Suprapubic skin (tissue), 4 donors: ENCODE data around the gene MYORG. TPM values are rescaled to one million over a fixed set of nuclear protein-coding genes. Genes with fewer than 3 reads are reported as not detected.

Experiments used
- DNase-seq, 2 donors: peaks; one replicate each; pipeline ENCODE4 v3.0.0-alpha.2; 2019; ENCODE audit warnings: low spot score in 2 of 2
- H3K27ac ChIP-seq: fragments of 200-600 bp; sonication (generic); one replicate; pipeline ENCODE4 v1.5.1; 2019
- H3K27me3 ChIP-seq: fragments of 200-600 bp; sonication (generic); one replicate; pipeline ENCODE4 v1.5.1; 2019
- H3K36me3 ChIP-seq: fragments of 200-600 bp; sonication (generic); one replicate; pipeline ENCODE4 v1.5.1; 2019
- H3K4me1 ChIP-seq: fragments of 200-600 bp; sonication (generic); one replicate; pipeline ENCODE4 v1.5.1; 2019
- H3K4me3 ChIP-seq: fragments of 200-600 bp; sonication (generic); one replicate; pipeline ENCODE4 v1.5.1; 2019; ENCODE audit warnings: mild to moderate bottlenecking
- H3K9me3 ChIP-seq: fragments of 200-600 bp; sonication (generic); one replicate; pipeline ENCODE4 v1.5.1; 2019
- EP300 ChIP-seq: sonication (generic); formaldehyde crosslinking; IDR thresholded peaks from one replicate; pipeline ENCODE4 v1.6.1; 2017; ENCODE audit warnings: antibody characterized with exemption
- POLR2A ChIP-seq, 2 donors: fragments of 450-650 bp; IDR thresholded peaks; one replicate each; pipeline ENCODE4 v1.6.1; 2017; ENCODE audit warnings: antibody characterized with exemption in 2 of 2, mild to moderate bottlenecking in 2 of 2, moderate library complexity in 2 of 2
- POLR2AphosphoS5 ChIP-seq, 3 donors: sonication (generic); formaldehyde crosslinking; IDR thresholded peaks; one replicate each; pipeline ENCODE4 v1.6.1; 2017; ENCODE audit warnings: antibody characterized with exemption in 3 of 3
- whole genome bisulfite sequencing: methylation state at CpG from one replicate; pipeline ENCODE4 v1.1.5; 2018; 5-methylcytosine and 5-hydroxymethylcytosine counted together
- total RNA-seq, 4 donors: library from RNA; depleted of rRNA; stranded (reverse); fragments of >200 nt; gene quantifications; one replicate each; pipeline ENCODE4 v1.1.0, GENCODE V29; 2016
- TF ChIP-seq, protein P1 (sequence below), 2 donors: fragments of 200-600 bp in 1 of 2; fragments of 450-650 bp in 1 of 2; sonication (generic) in 1 of 2; IDR thresholded peaks; one replicate each; pipeline ENCODE4 v1.5.1; 2016 to 2019; ENCODE audit warnings: antibody characterized with exemption in 2 of 2, mild to moderate bottlenecking in 1 of 2, moderate library complexity in 1 of 2

The MYORG gene
- total RNA-seq = 1 to 10 TPM; 5.7 to 8.8 (median 7.3) TPM

DNA sequence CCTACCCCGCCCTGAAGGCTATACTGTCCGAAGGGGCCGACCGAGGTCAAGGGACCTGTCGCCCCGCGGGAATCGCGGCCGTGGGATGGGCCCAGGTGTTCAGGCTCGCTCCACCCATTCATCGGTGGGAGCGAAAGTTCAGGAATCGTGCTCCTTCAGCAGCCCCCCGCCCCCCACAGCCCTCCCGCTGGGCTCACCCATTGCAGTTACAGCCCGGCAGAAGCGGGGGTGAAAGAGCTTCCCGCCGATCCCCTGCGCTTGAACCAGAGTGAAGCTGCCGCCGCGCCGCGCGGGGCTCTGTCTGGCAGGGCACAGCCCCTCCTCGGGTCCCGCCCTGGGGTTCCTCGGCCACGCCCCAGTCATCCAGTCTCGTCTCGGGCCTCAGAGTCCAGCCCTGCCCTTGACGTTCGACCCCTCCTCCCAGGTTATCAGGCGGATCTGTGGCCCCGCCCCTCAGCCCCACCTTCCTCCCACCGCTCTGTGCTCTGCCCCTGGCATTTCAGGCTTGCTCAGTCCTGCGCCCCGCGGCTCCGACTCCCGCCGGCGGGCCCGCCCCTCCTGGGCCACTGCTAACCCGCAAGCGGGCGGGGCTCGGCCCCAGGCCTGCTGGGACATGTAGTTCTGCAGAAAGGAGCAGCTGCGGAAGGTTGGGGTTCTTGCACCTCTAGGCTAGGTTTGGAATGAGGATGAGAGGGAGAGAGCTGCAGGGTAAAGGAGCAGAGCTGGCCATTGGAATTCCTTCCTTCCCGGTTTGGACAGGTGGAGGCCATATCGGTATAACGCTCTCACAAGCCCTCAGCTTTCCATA, at the start of gene MYORG:
MYORG (minus strand) TSS at position 303 of the 808 bp plus-strand sequence. CDS start 3,955 bp downstream, outside the sequence.
- no peaks in the 10 kb centered on the region for H3K36me3 ChIP-seq
- H3K27ac ChIP-seq = no peak within 1 kb of the TSS
- TF ChIP-seq POLR2A (IDR thresholded peaks at IDR 0.05) = peak in 1 of 2 donors; percentile 40
- peak in 1 of 3 donors; percentile 35 for TF ChIP-seq POLR2AphosphoS5 (IDR thresholded peaks at IDR 0.05)
- TF ChIP-seq EP300 = no peak
- TF ChIP-seq, protein P1, sequence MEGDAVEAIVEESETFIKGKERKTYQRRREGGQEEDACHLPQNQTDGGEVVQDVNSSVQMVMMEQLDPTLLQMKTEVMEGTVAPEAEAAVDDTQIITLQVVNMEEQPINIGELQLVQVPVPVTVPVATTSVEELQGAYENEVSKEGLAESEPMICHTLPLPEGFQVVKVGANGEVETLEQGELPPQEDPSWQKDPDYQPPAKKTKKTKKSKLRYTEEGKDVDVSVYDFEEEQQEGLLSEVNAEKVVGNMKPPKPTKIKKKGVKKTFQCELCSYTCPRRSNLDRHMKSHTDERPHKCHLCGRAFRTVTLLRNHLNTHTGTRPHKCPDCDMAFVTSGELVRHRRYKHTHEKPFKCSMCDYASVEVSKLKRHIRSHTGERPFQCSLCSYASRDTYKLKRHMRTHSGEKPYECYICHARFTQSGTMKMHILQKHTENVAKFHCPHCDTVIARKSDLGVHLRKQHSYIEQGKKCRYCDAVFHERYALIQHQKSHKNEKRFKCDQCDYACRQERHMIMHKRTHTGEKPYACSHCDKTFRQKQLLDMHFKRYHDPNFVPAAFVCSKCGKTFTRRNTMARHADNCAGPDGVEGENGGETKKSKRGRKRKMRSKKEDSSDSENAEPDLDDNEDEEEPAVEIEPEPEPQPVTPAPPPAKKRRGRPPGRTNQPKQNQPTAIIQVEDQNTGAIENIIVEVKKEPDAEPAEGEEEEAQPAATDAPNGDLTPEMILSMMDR (IDR thresholded peaks at IDR 0.05) = no peak
- peak; percentile 93 to 94 for DNase-seq
- no peaks in the 10 kb centered on the region for H3K9me3 ChIP-seq
- peaks cover 54% of the 10 kb centered on the region for H3K4me1 ChIP-seq
- WGBS = under 1% methylated on average over 33 of the region's 54 CpGs
- peak within 1 kb of the TSS; percentile 61 for H3K4me3 ChIP-seq
- peaks cover 2% of the 10 kb centered on the region for H3K27me3 ChIP-seq

DNA sequence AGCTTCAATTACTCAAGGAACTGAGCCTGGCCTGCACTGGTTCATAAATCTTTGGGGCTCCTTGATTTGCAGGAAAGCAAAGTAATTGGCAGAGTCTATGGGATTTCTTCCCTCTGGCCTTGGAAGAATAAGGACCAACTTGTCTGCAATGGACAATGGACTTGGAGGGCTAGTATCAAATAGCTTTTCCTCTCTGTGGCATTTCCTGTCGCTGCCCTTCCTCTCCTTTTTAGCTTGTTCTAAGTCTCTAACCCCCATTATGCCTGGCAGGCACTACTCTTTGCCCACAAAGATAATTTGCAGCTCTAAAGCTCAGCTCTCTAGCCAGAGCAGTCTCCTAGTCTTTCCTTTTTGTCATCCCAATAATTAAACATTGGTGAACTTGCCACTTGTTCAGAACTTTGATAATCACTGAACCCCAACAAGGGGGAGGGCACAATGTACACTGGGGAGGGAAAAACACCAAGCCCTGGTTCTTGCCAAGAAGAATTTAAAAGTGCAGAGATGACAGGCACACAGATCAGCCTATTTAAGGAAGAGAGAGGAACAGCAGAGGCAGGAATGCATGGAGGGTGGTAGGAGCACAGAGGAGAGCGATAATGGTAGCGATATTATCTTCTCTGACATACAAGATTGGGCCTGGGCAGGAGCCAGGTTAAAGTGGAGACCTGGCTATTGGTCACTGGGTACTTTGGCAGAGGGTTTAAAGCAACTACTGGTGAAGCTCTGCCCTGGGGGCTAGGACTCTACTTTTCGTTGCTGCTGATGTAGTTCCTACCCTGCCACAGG, 43.2 kb upstream of the MYORG start:
- Histone ChIP-seq H3K27ac (no peak overlapping the region), H3K9me3 (no peaks in the 10 kb centered on the region), H3K27me3 (no peaks in the 10 kb centered on the region), H3K4me1 (peaks cover 19% of the 10 kb centered on the region), H3K36me3 (no peaks in the 10 kb centered on the region), H3K4me3 (no peak overlapping the region)
- no peak for DNase-seq
- 66% methylated on average over 4 of the region's 4 CpGs for WGBS
- TF ChIP-seq POLR2AphosphoS5 (IDR thresholded peaks at IDR 0.05) (no peak), POLR2A (IDR thresholded peaks at IDR 0.05) (no peak), EP300 (no peak)
- TF ChIP-seq, protein P1 (IDR thresholded peaks at IDR 0.05) = no peak

DNA sequence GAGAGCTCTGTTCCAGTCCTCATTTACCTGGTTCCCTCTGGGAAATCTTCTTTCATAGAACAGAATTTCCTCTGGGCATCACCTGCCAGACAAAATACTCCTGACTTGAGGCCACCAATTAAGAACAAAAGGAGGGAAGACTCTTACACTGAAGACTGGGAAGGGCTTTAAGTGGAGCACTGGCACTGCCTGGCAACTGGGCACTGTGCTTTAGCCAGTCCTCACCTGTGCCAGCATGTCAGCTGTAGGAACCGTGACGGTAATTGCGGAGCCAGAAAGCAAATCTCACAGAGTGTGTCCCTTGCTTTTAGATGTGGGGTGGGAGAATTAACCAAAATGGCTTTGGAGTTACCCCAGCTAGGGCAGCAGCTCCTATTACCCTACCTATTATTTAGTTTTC, 41.0 kb upstream of the MYORG start:
- DNase-seq = no peak
- Histone ChIP-seq H3K27me3 (no peaks in the 10 kb centered on the region), H3K27ac (no peak overlapping the region), H3K36me3 (no peaks in the 10 kb centered on the region), H3K9me3 (no peaks in the 10 kb centered on the region), H3K4me3 (no peak overlapping the region), H3K4me1 (peaks cover 19% of the 10 kb centered on the region)
- no peak for TF ChIP-seq EP300
- TF ChIP-seq POLR2AphosphoS5 (IDR thresholded peaks at IDR 0.05) = no peak
- TF ChIP-seq POLR2A (IDR thresholded peaks at IDR 0.05) = no peak
- TF ChIP-seq, protein P1 (IDR thresholded peaks at IDR 0.05) = no peak
- WGBS = 83% methylated on average over 3 of the region's 3 CpGs

DNA sequence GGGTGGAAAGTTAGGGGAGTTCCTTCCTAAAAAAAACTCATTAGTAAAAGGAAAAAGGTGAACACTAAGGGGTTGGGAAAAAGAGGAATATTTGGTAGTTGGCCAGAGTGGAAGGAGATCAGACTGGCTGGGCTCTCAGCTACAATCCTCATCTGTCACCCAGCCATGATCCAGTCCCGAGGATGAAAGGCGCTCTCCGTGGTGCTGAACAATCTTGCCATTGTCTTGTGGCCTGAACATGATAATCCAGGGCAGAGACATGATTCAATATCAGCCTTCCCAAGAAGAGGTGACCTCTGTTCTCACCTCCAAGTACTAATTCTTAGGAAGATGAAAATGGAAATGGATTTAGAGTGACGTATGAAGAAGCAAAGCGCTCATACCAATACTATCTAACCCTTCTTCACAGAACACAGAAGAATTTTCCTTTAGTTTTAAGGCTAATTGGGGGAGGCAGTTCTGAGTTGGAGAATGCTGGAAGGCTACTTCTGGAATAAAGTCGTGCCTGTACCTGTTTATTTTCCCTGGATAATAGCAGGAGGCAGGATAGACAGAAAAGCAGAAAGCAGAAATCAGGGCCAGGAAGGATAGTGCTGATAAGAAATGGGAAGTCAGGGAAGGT, 36.6 kb upstream of the MYORG start:
- TF ChIP-seq POLR2AphosphoS5 (IDR thresholded peaks at IDR 0.05) (no peak), EP300 (no peak), POLR2A (IDR thresholded peaks at IDR 0.05) (no peak)
- TF ChIP-seq, protein P1 (IDR thresholded peaks at IDR 0.05) = no peak
- Histone ChIP-seq H3K27me3 (no peaks in the 10 kb centered on the region), H3K4me1 (no peaks in the 10 kb centered on the region), H3K27ac (no peak overlapping the region), H3K4me3 (no peak overlapping the region), H3K9me3 (no peaks in the 10 kb centered on the region), H3K36me3 (no peaks in the 10 kb centered on the region)
- 25% methylated on average over 6 of the region's 6 CpGs for WGBS
- DNase-seq = no peak
